NT2/D1 (cell line): ENCODE data around the gene SLC25A22.

Source experiments
- SUZ12 ChIP-seq: IDR thresholded peaks from 2 replicates; pipeline ENCODE4 v1.6.1; 2011; ENCODE audit not compliant: insufficient read length, insufficient read depth; ENCODE audit errors: extremely low read depth
- YY1 ChIP-seq: IDR thresholded peaks from 2 replicates; pipeline ENCODE4 v1.6.1; 2011; ENCODE audit not compliant: insufficient read length, insufficient read depth
- ZNF274 ChIP-seq: IDR thresholded peaks from 2 replicates; pipeline ENCODE4 v1.6.1; 2011; ENCODE audit warnings: mild to moderate bottlenecking, low read depth, low read length

DNA sequence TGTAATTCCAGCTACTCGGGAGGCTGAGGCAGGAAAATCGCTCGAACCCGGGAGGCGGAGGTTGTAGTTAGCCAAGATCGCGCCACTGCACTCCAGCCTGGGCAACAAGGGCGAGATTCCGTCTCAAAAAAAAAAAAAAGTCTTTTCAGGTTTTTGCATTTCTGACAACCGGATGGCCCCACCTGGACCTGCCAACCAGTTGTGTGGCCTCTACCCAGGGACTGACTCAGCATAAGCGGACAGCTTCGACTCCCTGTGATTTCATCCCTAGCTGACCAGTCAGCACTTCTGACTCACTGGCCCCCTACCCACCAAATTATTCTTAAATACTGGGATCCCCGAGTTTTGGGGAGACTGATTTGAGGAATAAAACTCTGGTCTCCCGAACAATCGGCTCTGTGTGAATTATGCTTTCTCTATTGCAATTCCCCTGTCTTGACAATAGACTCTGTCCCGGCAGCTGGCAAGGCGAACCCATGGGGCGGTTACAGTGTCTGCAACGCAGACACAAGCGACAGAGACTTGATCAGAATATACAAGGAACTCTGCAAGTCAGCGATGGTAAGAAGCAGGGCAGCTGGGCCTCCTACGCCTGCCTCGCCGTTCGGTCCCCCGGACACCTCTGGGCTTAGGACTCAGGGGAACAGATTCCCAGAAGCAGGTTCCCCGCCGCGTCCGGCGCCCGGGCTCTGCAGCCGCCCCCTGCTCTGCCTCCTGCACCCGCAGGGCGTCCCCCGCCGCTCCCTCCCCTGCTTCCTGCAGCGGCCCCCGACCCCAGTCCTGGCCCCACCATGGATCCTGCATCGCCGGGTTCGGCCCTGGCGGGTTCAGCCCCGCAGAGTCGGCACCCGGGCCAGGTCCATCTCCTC, 51.6 kb downstream of the SLC25A22 start:
- TF ChIP-seq YY1: no peak
- no peak for TF ChIP-seq ZNF274
- TF ChIP-seq SUZ12: no peak
